Stimulated activated CD8-positive, alpha-beta memory T cell treated with anti-CD3 and anti-CD28 coated beads, Interleukin-7, amount 100 ng/mL, for 4 hours (primary cell): ENCODE results near the gene TRPM3.
"Not testable (repeated sequence)": the region's sequence is repeated elsewhere in the genome, so short reads cannot be mapped to it uniquely, and the experiment has no call there.

Experiments used
- DNase-seq, 2 donors: peaks; one replicate each; pipeline ENCODE4 v3.0.0-alpha.2; 2020; ENCODE audit warnings: low read depth in 2 of 2

Gene TRPM3

DNA sequence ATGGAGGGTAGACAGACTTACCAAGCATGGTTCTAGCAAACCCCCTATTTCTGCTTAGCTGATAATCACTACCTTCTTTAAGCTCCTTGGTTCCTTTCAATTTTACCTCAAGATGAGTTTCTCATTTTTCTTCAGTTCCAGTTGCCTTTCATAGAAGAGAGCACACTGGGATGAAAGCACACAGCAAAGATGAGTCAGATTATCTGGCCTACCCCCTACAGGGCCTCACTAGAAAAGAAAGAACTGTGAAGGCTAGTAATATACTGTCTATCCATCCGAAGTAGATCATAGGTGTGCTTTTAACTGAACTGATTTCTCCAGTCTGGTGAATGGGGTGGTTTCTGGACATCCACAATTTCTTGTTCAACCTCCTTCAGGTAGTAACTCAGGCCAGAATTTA is 122.5 kb downstream of the TRPM3 start:
- no peak for DNase-seq

DNA sequence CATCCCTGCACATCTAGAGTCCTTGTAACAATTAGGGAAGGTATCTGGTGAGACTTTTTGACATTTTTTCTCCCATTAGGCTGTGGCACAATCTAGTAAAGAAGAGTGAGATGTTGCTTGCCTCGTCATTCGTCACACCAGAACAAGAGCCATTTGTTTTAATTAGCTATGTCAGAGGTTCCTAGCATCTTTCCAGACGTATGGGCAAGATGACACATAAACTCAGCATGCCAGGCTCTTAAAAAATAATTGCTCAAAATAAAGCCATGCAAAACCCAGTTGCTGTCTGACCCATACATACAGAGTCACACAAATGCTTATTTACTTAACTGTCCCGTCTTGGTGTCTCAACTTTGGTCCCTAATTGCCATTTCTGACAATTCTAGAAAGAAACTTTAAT is 125.9 kb downstream of the TRPM3 start:
- DNase-seq, result no peak

DNA sequence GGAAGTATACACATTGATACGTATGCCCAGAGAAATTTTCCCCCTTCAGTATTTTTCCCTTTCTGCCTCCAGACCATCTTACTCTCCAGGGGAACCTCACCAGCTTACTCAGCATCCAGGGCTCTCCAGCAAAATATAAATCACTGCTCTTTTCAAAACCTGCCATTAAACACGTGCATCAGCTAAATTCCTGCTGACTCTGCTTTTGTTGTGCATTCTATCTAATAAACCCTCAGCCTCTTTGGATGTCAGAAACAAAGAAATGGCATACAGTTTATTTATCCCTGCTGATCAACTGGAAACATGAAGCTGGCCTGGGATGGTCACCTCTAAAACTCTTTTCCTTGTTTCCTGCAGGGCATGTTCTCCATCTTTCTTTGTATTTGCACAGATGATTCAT is 126.8 kb downstream of the TRPM3 start:
- DNase-seq, result no peak

DNA sequence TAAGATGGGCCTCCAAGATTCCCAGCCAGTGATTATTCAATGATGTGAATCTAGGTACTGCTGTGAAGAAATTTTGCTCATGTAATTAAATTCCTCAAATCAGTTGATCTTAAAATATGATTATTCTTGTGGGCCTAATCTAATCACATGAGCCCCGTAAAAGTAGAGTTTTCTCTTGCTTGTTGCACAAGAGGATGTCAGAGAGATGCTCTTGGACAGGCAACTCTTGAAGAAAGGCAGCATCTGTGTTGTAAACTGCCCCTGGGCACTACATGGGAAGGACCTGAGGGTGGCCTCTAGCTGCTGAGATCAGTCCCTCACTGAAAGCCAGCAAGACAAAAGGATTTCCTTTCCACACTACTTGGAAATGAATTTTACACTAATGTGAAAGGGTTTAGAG is 132.9 kb downstream of the TRPM3 start:
- no peak for DNase-seq

DNA sequence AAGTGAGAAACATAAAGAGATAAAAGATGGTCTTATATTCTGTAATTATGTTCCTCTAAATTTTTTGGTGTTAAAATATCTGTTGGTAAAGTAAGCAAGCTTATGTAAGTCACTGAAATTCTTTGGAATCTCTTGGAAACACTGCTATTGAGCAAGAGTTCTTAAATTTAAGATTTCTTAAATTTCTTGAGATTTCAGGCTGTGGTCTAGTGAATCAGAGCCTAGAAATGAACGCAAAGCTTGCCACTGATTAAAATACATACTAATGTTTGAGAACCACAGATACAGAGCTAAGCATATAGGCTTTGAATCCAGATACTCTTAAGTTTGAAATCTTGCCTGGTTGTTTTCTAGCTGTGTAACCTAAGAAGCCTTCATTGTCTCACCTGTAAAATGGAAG is 133.4 kb downstream of the TRPM3 start:
- DNase-seq, result no peak

DNA sequence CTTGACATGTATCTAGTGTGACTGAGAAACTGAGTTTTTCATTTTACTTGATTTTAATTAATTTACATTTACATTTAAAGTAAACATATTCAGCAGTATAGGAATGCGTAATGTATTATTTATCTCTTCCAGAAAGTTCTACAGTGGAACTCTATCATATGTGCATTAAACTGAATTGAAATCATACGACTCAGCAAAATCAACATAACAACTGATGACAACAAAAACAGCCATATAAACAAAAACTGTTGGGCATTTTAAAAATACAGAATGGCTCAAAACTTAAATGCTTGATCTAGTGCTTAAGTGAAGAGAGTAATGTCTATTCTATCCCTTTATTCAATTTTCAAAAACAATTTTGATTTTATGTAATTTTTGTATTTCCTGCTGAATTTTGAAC is 134.4 kb downstream of the TRPM3 start:
- no peak for DNase-seq

DNA sequence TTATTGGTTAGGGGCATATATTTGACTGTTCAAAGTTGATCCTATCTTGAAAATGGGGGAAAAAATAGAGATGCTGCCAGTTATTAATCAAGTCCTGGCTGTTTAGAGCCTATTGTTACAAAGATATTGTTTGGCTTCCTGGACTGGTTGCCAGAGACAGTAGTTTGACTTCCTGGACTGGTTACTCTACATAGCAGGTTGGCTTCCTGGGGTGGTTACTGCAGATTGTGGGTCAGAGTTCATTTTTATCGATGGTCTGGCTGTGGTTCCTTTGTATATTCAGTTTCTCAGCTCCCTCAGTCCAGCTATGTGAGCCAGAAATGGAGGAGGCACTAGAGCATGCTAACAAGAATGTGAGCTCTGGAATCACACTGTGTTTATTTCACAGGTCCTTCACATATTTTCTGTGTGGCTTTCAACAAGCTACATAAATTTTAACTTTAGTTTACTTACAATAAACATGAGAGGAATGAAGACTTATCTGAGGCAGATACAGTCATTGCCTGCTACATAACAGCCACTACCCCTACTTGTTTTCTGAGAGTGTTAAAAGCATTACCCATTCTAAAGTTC is 137.6 kb downstream of the TRPM3 start:
- DNase-seq, result no peak

DNA sequence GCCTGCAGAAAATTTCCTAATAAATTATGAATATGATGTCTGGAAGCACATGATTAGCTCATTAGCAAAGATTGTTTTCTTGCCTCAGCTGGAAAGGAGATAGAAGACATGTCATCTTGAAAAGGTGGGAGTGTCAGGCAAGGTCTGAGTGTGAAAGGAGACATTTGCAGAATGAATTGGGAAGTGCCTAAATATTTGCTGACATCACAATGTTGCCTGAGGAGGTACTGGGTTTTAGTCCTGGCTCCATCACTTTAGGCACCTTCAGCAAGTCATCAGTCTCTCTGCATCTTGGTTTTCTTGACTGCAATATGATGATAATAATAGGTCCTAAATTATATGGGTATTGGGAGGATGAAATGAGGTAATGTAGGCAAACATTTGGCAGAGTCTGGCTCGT is 140.1 kb downstream of the TRPM3 start:
- DNase-seq, result no peak

DNA sequence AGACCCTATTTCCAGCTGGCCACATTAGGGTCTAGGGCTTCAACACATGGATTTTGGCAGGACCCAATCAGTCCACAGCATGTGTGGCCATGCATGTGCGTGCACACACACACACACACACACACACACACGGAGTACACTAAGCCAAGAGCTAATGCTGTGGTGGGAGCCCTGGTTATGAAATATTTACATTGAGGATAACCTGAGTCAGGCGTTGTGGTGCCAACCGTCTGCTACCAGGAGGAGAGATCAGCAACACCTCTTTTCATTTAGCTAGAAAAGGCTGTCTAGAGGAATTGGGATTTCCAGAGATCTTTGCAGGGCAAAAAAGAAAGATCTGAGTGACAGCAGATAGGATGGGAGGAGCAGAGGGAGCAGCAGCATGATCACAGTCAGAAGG is 141.5 kb downstream of the TRPM3 start:
- no peak for DNase-seq

DNA sequence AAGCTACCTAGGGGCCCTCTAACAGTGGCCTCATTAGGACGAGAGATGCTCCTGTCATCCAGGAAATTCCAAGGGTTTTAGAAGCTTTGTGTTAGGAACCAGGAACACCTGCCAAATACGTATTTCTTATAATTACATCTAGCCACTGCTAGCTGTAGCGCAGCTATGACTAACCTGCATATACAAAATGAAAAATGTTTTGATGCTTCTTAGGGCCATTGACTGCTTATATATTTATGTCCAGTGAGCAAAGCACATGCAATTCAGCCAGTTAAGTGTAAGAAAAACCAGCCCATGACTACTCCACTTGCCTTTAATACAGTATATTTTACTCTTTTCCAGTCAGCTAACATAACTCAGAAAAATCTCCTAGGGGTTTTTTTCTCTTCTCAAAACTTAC is 143.3 kb downstream of the TRPM3 start:
- DNase-seq, result no peak

DNA sequence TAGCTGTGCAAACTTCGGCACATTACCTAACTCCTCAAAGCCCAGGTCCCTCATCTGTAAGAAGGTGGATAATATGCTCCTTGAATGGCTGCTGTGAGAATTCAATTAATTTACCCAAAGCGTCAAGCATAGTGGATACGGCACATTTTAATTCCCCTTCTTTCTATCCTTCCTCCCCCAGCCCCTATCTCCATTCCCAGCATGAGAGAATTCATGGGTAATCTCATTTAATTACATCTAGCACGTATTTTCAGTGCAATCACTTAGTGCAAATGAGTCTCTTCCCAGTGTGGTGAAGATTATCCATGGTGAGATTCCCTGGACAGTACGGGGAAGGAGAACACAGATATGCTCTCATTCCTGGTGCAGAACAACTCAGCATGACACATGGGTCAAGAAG is 145.6 kb downstream of the TRPM3 start:
- no peak for DNase-seq

DNA sequence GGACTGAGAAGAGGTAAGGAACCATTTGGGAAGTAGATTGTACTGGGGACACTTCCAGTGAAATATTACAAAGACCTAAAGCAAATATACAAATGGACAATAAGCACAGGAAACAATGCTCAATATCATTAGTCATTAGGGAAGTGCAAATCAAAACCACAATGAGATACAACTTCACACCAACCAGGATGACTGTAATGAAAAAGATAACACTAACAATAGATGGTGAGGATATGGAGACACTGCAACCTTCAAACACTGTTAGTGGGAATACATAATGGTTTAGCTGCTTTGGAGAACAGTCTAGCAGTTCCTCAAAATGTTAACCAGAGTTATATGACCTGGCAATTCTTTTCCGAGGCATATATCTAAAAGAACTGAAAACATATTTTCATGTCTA is 149.7 kb downstream of the TRPM3 start:
- DNase-seq, result no peak

DNA sequence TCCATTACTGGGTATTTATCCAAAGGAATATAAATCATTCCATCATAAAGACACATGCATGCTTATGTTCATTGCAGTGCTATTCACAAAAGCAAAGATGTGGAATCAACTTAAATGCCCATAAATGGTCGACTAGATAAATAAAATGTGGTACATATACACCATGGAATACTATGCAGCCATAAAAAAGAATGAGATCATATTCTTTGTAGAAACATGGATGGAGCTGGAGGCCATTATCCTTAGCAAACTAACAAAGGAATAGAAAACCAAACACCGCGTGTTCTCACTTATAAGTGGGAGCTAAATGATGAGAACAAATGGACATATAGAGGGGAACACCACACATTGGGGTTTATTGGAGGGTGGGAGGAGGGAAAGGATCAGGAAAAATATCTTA is 155.0 kb downstream of the TRPM3 start:
- DNase-seq, result not testable (repeated sequence)

DNA sequence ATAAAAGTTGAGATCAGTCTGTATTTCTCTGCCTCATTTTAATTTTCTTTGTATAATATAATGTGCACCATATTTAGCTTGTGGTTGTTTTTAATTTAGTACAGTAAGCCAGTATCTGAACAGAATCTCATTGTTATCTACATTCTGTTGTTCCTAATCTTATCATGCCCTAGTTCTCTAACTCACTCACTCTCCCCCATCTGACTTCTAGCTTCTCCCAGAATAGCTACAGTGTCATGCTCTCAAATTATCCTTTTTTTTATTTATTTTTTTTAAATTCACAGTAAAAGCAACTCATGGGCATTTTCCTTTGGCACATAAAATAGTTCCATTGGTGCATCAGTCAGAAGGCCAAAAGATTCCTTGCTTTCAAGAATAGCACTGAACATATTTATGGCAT is 156.6 kb downstream of the TRPM3 start:
- no peak for DNase-seq

DNA sequence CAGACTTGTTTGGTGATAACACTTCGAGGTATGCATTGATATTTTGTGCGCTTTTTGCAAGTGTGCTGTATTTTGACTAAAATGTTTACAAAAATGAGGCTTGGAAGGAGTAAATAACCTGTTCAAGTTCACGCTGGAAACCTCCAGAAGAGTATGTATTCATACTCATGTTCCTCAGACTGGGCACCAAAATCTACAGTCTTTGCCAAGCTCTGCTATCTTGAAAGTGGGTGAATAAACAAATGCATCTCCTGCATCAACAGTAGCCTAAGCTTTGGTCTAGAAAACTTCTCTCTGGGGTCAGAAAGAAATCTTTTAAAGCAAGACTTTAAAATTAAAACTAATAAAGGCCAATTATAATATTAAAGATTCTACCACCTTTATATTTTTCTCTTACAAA is 157.9 kb downstream of the TRPM3 start:
- DNase-seq, result no peak

DNA sequence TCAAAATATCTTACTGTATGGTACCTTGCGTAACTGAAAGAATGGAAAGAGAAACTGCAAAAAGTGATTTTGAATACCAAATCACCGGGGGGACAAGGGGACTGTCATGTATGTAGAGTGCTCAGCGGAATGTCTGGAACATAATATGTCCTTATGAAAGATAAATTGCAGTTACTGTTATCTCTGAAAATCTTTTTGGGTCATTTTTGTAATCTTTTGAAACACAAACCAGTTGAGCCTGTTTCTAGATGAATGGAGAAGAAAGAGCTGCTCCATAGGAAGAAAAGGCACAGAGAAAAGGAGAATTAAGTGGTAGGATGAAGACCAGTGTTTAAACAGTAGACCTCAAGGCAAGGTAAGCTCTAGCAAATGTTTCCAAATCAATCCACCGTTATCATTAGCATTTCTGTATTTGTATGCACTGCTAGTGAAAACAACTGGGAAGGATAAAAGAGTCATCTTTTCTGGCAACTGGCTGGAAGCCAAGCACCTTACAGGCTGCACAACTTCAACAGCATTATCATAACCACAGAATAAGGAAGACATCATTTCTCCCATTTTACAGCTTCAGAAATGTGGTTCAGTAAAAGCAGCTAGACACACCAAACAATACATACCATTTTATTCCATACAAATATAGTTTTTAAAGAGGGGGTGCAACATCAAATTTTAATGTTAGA is 158.5 kb downstream of the TRPM3 start:
- no peak for DNase-seq

DNA sequence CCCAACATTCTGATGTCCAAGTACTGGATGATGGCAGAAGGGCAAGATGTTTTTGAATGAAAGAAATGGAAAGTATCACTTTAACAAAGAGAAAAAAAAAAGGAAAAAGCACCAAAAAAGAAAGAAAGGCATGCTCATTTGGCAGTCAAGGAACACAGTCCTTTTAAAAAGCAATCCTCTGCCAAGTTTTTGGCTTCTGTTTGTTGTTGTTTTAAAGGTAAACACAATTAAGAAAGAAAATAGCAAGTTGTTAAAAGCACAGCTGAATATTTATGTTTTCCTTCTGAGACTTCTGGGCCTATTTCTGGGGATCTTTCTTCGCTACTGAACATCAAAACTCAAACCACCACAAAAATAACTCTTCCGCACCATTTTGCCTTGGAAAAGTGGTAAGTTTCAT is 162.1 kb downstream of the TRPM3 start:
- no peak for DNase-seq

DNA sequence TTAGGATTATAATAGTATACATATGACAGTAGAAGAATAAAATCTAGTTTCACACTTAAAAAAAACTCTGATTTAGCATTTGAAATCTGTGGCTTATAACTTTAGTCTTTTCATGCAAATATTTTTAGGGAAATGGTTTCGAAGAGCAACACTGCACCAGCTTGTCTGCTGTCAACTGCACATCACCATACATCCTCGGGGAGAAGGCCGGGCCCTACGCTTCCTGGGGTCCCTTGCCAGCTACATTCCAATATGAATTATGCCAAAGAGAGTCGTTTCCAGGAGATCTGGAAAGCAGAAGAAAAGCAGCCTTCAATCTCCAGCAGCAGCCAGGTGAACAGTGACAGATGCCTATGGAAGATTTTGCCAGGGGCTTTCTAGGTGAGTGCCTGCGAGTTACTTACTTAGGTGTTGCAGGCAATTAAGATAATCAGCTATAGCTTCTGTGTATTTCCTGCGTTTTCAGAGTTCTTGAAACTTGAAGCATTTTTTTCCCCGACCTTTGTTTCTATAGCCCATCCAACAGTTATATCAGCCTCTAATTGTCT is 166.8 kb downstream of the TRPM3 start:
- no peak for DNase-seq

DNA sequence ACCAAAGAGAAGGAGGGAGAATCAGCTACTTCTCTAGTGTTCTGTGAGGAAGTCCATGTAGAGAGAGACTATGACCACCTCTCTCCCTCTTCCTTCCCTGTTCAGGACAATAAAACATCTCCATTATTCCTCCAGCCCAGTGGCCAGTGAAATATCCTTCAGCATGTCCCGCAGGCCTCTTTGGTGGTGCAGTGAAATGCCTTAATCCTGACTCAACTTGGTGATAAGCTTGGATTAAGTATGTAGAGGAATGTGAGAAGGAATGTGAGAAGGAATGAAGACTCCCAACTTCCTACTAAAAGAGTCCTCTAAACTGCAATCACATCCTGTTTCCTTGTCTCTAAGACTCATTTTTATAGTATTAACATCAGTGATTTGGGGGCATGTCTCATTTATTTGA is 167.3 kb downstream of the TRPM3 start:
- DNase-seq, result no peak

DNA sequence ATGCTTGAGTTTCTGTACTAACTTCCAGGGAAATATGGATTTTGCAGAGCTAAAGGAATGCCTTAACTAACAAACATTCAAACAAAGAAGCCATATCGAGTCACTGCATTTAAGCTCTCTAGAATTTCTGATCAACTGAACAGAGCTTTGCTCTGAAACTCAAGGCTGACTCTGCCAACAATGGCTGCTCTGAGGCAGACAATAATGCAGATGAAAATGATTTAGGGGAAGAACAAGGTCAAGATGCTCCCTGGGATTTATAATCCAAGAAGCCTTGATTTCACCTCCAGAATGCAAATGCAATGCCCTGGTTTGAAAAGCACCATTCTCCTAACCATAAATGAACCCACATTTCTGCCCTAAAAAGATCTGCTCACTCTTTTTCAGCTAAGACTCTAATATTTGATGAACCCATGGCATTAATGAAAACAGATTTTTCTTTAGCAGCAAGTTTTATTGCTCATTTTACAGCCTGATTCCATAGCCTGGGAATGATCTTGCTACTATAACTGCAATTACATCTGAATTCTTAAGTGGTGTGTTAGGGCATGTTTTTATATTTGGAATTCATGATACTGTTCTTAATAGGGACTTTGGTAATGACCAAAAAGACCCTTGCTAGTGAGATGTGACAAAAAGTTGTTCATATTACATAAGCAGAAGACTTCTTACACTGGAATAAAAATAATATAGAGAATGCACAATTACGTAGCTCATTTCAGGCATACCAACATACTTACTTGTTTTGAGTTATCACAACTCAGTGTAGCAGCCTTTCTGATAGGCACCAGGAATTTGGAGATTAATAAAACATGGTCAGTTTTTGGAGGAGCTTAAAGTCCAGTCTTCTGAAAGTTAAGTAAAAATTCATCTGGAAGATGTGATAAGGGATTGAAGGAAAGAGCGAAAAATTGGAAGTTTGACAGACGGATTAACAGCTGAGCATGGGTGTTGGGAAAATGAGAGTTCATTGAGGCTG is 169.4 kb downstream of the TRPM3 start:
- DNase-seq, result no peak

DNA sequence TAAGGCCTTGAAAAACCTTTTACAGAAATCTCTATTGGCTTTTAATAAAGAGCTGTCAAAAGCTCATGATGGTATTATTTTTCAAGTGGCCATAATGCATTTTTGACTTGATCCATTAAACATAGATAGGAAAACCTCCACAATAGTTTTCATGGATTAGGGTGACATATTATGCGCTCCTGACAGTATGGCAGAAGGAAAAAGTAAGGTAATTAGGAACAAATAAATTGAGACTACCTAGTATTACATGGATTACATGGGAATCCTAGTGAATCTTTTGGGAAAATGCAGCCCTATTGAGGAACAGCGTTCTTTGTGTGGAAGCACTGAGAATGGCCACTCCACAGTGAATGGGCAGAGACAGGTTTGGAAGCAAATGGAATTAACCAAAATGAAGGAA is 171.2 kb downstream of the TRPM3 start:
- no peak for DNase-seq

DNA sequence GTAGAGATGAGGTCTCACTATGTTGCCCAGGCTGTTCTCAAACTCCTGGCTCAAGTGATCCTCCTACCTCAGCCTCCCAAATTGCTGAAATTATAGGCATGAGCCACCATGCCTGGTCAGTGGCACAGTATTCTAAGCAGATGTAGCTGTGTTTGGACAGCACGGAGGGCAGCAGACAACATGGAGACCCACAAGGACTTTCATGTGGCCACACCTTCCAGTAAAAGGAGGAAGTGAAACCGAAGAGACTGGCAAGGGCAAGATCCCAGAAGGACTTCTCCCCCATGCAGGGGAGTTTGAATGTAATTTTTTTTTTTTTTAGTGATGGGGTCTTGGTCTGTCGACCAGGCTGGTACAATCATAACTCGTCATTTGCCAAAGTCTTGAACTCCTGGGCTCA is 172.2 kb downstream of the TRPM3 start:
- no peak for DNase-seq

DNA sequence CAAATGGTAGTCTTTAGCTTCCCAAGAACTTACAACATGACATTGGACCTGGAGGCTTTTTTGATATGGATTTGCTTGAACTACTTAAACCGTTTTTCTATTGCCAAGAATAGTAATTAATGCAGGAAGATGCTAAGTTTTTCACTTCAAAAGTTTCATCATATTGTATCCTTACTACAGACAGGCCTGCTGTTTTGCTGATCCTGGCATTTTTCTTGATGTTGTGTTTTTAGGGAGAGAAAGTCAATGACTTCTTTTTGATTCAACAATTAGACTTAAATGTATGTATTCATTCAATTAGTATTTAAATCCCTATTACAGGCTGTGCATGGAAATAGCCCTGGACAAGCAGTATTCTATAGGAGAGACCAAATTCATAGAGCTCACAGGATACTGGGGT is 172.7 kb downstream of the TRPM3 start:
- DNase-seq, result no peak
